Stimulated activated CD4-positive, alpha-beta T cell treated with anti-CD3 and anti-CD28 coated beads, Interleukin-1b, Interleukin-23, amount 100 ng/mL, for 24 hours (primary cell): ENCODE measurements around the gene SNRPA.
"Not testable (repeated sequence)": the region's sequence is repeated elsewhere in the genome, so short reads cannot be mapped to it uniquely, and the experiment has no call there.

Experiments used
- DNase-seq, 4 experiments: peaks; one replicate each; pipeline ENCODE4 v3.0.0-alpha.2; 2020; ENCODE audit warnings: low read depth in 4 of 4, low spot score in 1 of 4

The SNRPA gene

DNA sequence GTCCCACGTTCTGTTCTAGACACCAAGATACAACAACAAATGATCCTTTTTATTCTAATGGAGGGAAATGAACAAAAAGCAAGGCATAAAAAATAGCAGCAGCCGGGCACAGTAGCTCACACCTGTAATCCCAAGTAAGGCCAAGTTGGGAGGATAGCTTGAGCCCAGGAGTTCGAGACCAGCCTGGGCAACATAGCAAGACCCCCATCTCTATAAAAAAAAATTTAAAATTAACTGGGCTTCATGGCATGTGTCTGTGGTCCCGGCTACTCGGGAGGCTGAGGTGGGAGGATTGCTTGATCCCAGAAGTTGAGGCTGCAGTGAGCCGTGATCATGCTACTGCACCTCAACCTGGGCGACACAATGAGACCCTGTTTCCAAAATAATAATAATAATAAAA, 25.4 kb downstream of the SNRPA start:
- DNase-seq: no peak

DNA sequence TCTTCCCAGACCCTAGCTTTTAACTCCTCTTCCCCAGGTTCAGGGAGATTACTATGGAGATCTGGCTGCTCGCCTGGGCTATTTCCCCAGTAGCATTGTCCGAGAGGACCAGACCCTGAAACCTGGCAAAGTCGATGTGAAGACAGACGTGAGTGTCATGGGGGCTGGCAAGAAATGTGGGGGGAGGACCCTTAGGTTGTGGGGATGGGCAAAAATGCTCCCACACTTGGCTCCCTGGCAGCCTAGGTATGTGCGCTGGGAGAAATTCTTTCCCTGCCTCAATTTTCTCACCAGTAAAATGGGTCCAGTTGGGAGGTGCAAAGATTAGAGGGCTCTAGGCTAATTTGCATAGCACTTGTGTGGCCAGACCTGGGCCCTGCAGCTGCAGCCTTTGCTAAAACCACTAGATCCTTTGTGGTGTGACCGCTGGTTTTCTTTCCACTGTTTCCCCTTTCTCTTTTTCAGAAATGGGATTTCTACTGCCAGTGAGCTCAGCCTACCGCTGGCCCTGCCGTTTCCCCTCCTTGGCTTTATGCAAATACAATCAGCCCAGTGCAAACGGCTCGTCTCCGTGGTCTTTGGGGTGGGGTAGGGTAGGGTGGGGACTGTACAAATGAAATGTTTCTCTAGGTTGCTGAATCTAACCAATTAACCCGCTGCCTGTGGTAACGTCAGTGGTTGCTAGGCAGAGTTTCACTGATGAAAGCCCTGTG, 26.1 kb downstream of the SNRPA start:
- peak; percentile 67 to 81 (median 70) for DNase-seq

DNA sequence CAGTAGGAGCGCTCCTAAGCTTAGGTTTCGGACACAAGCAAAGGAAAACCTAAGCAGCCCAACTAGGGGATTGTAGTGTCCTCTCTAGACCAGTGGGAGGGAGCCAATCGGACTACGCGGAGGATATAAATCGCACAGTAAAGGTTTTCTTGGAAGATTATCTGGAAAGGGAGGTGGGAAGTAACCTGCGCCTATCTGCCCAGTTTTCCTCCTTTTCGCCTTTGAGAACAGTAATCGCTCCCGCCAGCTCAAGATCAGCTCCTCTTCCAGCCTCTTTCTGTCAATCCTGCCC, 26.6 kb downstream of the SNRPA start:
- DNase-seq: no peak

DNA sequence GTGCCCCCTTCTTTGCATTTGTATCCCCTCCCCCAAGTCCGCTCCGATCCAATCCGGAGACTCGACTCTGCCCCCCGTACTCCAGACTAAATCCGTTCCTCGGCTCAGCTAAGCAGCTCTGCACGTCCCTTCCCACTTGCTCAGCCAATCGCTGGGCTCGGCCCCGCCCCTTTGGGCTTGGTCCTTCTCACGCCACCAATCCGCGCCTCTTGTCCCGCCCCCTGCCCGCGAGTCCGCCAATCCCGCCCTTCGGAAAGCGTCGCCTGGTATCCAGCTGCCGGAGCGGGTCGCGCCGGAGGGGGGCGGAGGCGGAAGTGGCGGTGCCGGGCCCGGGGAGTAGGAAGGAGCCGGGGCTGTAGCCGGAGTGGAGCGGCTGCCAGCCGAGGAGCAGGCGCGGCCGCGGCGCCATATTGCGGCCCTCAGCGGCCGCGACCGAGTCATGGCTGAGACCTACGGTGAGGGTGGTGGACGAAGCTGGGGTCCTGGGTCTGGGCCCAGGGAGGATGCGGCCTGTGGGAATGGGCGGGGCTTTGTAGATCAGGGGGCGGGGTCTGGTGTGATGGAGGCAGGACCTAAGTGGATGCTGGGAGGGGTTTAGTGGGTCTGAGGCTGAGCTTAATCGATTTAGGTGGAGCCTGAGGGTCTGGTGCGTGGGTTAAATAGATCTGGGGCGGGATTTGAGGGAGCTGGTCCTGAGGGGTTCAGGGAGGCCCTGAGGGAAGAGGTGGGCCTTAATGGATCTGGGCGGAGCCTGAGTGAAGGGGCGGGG, 27.1 kb downstream of the SNRPA start, which contains the start of gene RAB4B:
TSS of gene RAB4B (plus strand) at position 311 of the 769 bp plus-strand sequence. CDS start at position 440, 129 bp downstream.
- peak; percentile 98 to 100 (median 98) for DNase-seq

DNA sequence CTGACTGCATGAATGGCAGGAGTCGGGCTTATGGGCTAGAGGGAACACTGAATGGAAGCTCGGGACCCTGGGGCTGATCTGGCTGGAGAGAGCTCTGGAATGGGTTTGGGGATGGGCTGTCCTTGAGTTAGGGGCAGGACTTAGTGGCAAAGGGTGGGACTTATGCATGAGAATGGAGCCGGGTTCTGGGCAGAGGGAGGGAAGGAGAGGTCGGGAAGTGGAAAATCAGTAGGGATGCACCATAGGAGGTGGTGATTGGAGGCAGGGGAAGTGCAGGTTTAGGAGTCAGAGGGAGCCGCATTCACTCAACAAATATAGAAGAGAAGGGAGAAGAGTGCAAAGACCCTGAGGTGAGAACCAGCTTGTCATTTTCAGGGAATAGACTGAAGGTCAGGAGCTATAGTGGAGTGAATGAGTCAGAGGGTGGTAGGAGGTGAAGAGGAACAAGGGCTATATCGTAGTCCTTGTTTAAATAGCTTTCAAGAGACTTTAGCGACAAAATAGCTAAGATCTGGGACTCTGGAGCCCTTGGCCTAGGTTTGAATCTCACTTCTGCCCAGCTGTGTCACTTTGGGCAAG, 27.8 kb downstream of the SNRPA start:
- no peak for DNase-seq

DNA sequence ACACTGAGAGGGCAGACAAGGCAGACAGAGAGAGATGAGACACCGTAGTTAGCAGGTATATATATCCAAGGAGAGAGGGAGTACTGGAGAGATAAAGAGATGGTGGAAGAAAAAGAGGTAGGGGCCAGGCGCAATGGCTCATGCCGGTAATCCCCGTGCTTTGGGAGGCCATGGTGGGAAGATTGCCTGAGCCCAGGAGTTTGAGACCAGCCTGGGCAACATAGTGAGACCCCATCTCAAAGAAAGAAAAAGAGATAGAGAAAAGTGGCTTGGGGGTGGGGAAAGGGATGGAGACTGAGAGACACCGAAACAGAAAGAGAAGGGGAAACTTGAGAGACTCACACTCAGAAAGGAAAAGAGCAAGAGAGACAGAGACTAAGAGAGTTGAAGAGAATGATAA, 29.6 kb downstream of the SNRPA start:
- DNase-seq: no peak

DNA sequence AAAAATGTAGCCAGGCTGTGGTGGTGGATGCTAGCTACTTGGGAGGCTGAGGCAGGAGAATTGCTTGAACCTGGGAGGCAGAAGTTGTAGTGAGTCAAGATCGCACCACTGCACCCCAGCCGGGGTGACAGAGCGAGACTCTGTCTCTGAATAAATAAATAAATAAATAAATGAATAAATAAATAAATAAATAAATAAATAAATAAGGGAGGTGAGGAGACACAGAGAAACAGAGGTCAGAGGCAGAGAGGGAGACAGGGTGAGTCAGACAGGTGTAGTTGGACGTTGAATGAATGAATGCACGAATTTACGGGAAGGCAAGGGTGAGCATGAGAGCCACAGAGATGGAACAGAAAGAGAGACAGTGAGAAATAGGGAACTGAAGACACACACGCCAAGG, 30.1 kb downstream of the SNRPA start:
- DNase-seq: no peak

DNA sequence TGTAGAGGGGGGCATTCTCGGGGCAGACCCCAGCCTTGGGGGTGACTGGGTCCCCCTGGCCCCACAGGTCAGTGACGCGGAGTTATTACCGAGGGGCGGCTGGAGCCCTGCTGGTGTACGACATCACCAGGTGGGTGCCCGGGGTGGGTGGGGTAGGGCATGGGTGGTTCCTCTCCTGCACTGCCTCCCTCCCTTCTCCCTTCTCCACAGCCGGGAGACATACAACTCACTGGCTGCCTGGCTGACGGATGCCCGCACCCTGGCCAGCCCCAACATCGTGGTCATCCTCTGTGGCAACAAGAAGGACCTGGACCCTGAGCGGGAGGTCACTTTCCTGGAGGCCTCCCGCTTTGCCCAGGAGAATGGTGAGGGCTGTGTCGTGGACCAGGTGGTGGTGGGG, 32.7 kb downstream of the SNRPA start:
- no peak for DNase-seq

DNA sequence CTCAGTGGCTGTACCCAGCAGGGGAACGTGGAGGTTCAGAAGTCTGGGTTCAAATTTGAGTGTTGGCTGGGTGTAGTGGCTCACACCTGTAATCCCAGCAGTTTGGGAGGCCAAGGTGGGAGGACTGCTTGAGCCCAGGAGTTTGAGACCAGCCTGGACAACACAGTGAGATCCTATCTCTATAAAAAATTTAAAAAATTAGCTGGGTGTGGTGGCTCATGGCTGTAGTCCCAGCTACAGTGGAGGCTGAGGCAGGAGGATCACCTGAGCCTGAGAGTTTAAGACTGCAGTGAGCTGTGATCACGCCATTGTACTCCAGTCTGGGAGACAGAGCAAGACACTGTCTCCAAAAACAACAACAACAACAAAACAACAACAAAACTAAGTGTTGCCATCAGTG, 33.1 kb downstream of the SNRPA start:
- not testable (repeated sequence) for DNase-seq

DNA sequence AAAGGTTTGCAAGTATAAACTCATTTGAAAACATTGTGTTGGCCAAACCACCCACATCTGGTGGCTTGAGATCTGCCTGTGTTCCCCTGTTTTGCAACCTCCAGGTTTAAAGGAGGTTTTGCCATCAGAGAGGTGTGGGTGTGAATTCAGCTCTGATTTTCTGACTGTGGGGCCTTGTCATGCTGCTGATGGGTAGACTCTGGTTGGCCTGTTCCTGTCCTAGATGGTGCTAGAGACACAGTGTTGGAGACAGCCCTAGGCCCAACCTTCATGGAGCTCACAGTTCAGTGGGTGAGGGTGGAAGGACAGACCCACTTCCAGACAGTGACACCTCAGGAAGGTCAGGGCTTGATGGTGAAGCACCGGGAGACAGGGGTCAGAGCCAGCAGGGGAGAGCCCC, 34.5 kb downstream of the SNRPA start:
- DNase-seq: no peak

DNA sequence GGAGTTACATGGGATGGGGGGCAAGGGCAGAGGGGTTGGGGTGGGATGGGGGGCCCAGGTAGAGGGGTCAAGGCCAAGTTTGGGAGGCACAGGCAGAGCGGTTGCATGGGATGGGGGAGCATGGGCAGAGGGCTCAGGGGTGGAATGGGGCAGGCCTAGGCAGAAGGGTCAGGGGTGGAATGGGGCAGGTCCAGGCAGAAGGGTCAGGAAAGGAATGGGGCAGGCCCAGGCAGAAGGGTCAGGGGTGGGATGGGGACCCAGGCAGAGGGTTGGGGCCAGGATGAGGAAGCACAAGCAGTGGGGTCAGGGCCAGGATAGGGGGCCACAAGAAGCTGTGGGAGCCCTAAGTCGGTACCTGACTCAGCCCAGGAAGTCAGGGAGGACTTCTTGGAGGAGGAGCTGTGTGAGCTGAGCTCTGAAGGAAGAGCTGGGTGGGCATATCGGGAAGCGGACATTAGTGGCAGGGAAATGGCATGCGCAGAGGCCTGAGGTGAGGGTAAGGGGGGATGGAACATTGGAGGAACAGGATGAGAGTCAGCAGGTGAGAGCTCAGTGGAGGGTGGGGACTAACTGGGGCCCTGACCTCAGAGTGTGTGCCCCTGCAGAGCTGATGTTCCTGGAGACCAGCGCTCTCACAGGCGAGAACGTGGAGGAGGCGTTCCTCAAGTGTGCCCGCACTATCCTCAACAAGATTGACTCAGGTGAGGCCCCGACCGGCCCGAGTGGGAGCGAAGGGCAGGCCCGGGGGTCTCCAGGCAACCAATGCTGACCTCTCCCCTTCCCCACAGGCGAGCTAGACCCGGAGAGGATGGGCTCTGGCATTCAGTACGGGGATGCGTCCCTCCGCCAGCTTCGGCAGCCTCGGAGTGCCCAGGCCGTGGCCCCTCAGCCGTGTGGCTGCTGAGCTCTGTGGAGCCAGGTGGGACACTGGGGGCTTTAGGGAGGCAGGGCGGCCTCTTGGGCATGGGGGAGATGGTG, 35.3 kb downstream of the SNRPA start:
- no peak for DNase-seq

DNA sequence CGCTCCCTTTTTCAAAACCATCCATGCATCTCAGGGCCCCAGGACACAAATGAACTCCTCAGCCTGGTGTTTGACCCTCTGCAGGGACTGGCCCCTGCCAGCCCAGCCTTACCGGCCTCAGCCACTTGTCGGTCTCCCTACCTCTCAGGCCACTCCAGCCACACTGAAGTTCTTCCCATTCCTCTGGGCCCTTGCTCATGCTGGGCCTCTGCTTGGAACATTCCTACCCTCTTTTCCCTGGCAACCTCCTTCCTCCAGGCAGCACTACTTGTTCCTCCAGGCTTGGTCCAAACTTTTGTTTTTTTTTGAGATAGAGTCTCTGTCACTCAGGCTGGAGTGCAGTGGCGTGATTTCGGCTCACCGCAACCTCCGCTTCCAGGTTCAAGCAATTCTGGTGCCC, 40.3 kb downstream of the SNRPA start:
- DNase-seq: no peak

DNA sequence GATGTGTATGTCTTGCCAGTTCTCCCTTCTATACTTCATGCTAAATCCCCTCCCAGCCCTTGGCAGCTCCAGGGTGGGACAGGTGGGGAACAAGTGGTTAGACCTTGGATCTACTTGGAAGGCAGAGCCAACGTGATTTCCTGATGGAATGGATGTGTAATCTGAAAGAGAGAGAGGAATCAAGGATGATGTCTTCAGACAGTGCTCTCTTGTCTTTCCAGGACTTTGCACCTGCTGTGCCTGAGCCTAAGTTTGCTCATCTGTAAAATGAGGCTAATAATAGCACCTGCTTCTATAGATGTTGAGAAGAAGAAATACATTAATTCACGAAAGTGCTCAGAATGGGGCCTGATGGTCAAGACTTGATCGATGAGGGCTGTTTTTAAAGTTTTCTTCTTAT, 41.0 kb downstream of the SNRPA start:
- DNase-seq: no peak

DNA sequence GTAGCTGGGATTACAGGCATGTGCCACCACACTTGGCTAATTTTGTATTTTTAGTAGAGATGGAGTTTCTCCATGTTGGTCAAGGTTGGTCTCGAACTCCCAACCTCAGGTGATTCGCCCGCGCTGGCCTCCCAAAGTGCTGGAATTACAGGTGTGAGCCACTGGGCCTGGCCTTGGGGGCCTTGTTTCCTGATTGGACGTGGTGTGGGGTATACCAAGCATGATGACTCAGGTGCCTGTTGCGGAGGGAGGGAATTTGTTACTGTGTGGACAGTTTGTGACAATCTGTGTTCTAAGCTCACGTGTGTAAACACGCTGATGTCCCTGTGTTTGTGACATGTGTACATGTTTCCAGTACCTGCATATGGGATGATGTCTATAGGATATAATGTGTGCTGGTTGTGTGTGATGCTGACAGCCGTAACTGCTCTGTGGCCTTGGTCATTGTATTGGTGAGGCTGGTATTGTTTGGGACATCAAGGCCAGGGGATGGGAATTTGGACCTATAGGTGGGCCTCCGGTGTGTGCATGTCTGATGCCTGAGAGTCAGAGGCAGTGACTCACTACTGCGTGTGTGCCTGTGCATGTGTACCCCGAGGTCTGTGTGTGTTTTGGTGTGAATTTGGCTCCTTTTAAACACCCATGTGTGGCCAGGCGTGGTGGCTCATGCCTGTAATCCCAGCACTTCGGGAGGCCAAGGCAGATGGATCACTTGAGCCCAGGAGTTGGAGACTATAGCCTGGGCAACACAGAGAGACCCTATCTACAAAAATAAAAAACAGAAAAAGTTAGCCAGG, 46.4 kb downstream of the SNRPA start:
- no peak for DNase-seq

DNA sequence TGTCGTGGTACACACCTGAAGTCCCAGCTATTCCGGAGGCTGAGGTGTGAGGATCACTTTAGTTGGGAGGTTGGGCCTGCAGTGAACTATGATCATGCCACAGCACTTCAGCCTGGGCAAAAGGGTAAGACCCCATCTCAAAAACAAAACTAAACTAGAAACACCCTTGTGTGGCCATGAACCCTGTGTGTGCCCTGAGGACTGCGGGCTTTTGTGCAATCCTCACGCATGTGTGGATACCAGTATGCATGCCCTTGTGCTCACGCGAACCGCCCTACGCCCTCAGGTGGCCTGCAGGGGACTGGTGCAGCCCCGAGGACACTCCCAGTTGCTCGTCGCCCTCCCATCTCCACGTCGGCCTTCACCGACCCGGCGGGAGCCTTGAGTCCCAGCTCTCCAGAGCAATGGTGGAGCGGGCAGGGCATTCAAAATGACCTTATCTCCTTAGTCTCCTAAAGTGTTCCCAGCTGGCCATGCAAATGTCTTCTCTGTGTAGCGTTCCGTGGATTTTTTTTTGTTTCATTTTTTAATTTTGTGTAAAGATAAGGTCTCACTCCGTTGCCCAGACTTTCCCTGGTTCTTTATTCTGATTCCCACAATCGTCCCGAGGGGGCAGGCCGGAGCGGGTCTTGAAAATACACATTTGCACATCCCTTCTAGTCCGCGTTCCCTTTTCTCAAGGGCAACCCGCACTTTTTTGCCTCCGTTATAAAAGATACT, 47.1 kb downstream of the SNRPA start:
- DNase-seq: peak in 1 of 4 experiments; percentile 52

DNA sequence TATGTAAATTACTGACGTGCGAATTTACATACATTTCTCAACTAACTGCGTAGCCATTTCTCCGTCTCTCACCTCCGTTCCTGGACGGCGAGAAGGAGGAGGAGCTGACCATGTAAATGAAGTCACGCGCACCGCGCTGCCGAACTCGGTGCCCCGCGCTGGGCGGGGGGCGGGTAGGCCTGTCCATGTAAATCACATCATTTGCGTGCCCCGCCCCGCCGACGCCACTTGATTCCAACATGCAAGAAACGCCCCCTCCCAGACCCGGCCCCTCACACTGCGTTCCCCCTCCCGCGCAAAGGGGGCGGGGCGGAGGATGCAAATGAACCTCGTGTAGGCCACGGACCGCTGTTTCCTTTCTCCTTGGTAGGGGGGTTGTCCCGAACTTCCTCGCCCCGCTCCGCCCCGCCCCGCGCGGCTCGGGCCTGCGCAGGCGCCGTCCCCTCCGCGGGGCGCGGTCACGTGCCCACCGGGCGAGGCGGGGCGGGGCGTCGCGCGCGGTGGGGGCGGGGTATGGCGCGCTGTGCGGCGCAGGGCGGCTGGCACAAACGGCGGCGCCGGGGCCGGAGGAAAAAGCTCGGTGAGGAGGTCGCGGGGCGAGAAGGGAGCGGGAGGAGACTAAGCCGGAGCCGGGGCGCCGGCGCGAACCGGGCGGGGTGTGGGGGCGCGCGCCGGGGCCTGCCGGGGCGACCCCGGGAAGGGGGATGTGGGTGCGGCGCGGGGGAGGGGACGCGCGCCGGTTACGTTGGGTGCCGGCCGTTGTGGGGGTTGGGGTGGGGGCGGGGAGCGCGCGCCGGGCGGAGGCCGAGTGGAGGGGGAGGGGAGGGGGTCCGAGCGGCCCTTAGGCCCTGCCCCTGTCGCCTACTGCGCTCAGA, 47.9 kb downstream of the SNRPA start, which contains the start of gene EGLN2:
TSS of gene EGLN2 (plus strand) at position 509 of the 875 bp plus-strand sequence. CDS start 1,382 bp downstream, outside the sequence.
- peak; percentile 99 to 100 (median 100) for DNase-seq

DNA sequence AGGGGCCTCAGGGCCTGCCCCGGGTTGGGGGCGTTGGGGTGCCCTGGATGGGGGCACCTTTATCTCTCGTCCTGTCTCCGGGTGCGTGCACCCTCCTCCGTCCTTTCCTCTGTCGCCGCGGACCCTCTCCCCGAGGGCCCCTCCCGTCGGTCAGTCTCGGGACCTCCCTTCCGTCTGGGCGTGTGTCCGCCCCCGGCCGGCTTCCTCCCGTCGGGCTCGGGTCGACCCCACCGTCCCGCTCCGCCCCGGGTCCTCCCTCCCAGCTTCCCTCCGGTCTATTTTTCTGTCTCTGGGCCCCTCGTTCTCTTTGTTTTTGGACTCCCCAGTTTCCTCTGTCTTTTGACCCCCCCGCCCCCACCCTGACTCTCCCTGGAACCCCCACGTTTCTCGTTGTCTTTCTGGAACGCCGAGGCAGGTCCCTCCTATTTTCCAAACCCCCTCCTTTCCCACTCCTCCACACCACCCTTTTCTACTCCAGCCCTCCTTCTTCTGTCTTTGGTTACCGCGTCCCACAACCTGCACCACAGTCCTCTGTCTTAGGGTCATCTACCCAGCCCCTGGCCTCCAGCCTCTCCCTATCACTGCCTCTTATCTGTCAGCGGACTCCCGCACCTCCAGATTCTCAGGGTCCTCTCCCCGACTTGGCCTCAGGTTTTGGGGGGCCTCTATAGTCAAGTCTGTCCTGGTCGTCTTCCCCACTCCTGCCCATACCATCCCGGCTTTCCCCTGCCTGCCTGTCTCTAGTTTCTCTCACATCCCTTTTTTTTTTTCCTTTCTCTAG, 48.7 kb downstream of the SNRPA start:
- DNase-seq: no peak
